Fibroblast of lung (primary cell): ENCODE measurements around the gene TMEM119. TPM values are rescaled to one million over a fixed set of nuclear protein-coding genes. Genes with fewer than 3 reads are reported as not detected.
A peak's percentile ranks its signal among the peaks of the same experiment; 100 is the strongest.

Experiments used
- DNase-seq, 2 donors: peaks; one replicate each; pipeline versions ENCODE4 v3.0.0 to v3.0.0-alpha.2; 2010; ENCODE audit warnings: low read depth in 2 of 2
- H2AFZ ChIP-seq: 2 replicates; pipeline ENCODE4 v1.5.1; 2012; ENCODE audit warnings: low read length, control low read depth, inconsistent platforms
- H3K27ac ChIP-seq: 2 replicates; pipeline ENCODE4 v1.5.1; 2011; ENCODE audit warnings: low read length, control low read depth; ENCODE audit not compliant: insufficient read depth
- H3K27me3 ChIP-seq: 2 replicates; pipeline ENCODE4 v1.5.1; 2011; ENCODE audit warnings: mild to moderate bottlenecking, low read length; ENCODE audit not compliant: control insufficient read depth, insufficient read depth
- H3K36me3 ChIP-seq: 2 replicates; pipeline ENCODE4 v1.5.1; 2011; ENCODE audit warnings: low read length; ENCODE audit not compliant: control insufficient read depth, insufficient read depth
- H3K4me1 ChIP-seq: 2 replicates; pipeline ENCODE4 v1.5.1; 2011; ENCODE audit warnings: low read length; ENCODE audit not compliant: control insufficient read depth, insufficient read depth; ENCODE audit errors: extremely low read depth
- H3K4me2 ChIP-seq: 2 replicates; pipeline ENCODE4 v1.5.1; 2011; ENCODE audit warnings: low read length, control low read depth; ENCODE audit not compliant: insufficient read depth; ENCODE audit errors: extremely low read depth
- H3K4me3 ChIP-seq, 4 experiments: fragments of 200-600 bp in 1 of 4; sonication (generic) in 1 of 4; replicated peaks in 1 of 4; 2 replicates each; pipeline ENCODE4 v1.5.1; 2011 to 2016; ENCODE audit warnings: low read length in 4 of 4, low read depth in 3 of 4, mild to moderate bottlenecking in 3 of 4, control low read depth in 2 of 4, inconsistent platforms in 1 of 4, mixed read lengths in 1 of 4; ENCODE audit not compliant: insufficient read depth in 1 of 4; ENCODE audit errors: control extremely low read depth in 1 of 4
- H3K79me2 ChIP-seq: 2 replicates; pipeline ENCODE4 v1.5.1; 2012; ENCODE audit warnings: mild to moderate bottlenecking, low read length, inconsistent platforms; ENCODE audit not compliant: control insufficient read depth, insufficient read depth
- H3K9ac ChIP-seq: 2 replicates; pipeline ENCODE4 v1.5.1; 2011; ENCODE audit warnings: mild to moderate bottlenecking, low read length, control low read depth; ENCODE audit not compliant: insufficient read depth
- H3K9me3 ChIP-seq: 2 replicates; pipeline ENCODE4 v1.5.1; 2012; ENCODE audit warnings: low read depth, low read length; ENCODE audit not compliant: control insufficient read depth, insufficient read depth
- H4K20me1 ChIP-seq: 2 replicates; pipeline ENCODE4 v1.5.1; 2011; ENCODE audit warnings: low read length; ENCODE audit not compliant: control insufficient read depth, insufficient read depth; ENCODE audit errors: extremely low read depth
- CTCF ChIP-seq, 2 donors: IDR thresholded peaks in 1 of 2; conservative IDR thresholded peaks in 1 of 2; 1 replicate in 1 of 2; 2 replicates in 1 of 2; pipeline ENCODE4 v1.5.1; 2011 to 2012; ENCODE audit warnings: low read length in 2 of 2, control low read depth in 1 of 2, inconsistent platforms in 1 of 2, low read depth in 1 of 2, mild to moderate bottlenecking in 1 of 2
- EZH2 ChIP-seq: IDR thresholded peaks from 2 replicates; pipeline ENCODE4 v1.5.1; 2012; ENCODE audit warnings: low read length, control low read depth, mild to moderate bottlenecking; ENCODE audit errors: missing control alignments
- polyA plus RNA-seq, 2 donors: library from polyadenylated mRNA; depleted of rRNA in 1 of 2; stranded (reverse) in 1 of 2; unstranded in 1 of 2; fragments of >200 nt; gene quantifications; 2 replicates each; pipeline ENCODE4 v1.2.1, GENCODE V29; 2011 to 2012; ENCODE audit warnings: missing spikeins in 1 of 2
- total RNA-seq: library from RNA; depleted of rRNA; stranded (reverse); fragments of >200 nt; gene quantifications from 2 replicates; pipeline ENCODE4 v1.2.1, GENCODE V29; 2014

The TMEM119 gene
- total and polyA plus RNA-seq, 2 donors (not counting 1 experiment from before 2014, with no cell fraction given): 154 to 358 TPM

GRCh38 chr12:108565976-108566375 lies 31.9 kb downstream of the TMEM119 start:
- Histone ChIP-seq H3K79me2 (peaks cover 17% of the 10 kb centered on the region), H3K9me3 (no peaks in the 10 kb centered on the region), H3K4me1 (peaks cover 13% of the 10 kb centered on the region), H2AFZ (no peak overlapping the region), H3K9ac (no peak overlapping the region), H3K4me3 (no peak overlapping the region), H3K27me3 (no peaks in the 10 kb centered on the region), H3K4me2 (no peak overlapping the region), H3K36me3 (peaks cover 28% of the 10 kb centered on the region), H3K27ac (peak overlapping the region; percentile 26), H4K20me1 (no peaks in the 10 kb centered on the region)
- TF ChIP-seq CTCF (conservative IDR thresholded peaks at IDR 0.05 in 1 of 2, IDR thresholded peaks at IDR 0.05 in 1 of 2; ENCODE audit: low read depth in 1 of 2, low read length in 2 of 2): no peak
- TF ChIP-seq EZH2: no peak
- peak; percentile 68 to 72 for DNase-seq

GRCh38 chr12:108565146-108565545 lies 32.7 kb downstream of the TMEM119 start:
- no peaks in the 10 kb centered on the region for H3K27me3 ChIP-seq
- H3K4me3 ChIP-seq: no peak overlapping the region
- no peak overlapping the region for H2AFZ ChIP-seq
- H3K27ac ChIP-seq: no peak overlapping the region
- TF ChIP-seq EZH2: no peak
- no peak for TF ChIP-seq CTCF (conservative IDR thresholded peaks at IDR 0.05 in 1 of 2, IDR thresholded peaks at IDR 0.05 in 1 of 2; ENCODE audit: low read depth in 1 of 2, low read length in 2 of 2)
- no peak for DNase-seq
- H3K79me2 ChIP-seq: peaks cover 25% of the 10 kb centered on the region
- H4K20me1 ChIP-seq: no peaks in the 10 kb centered on the region
- H3K36me3 ChIP-seq: peaks cover 28% of the 10 kb centered on the region
- no peak overlapping the region for H3K9ac ChIP-seq
- H3K4me1 ChIP-seq: peaks cover 13% of the 10 kb centered on the region
- H3K4me2 ChIP-seq: no peak overlapping the region
- no peaks in the 10 kb centered on the region for H3K9me3 ChIP-seq

GRCh38 chr12:108564724-108565123 lies 33.2 kb downstream of the TMEM119 start:
- DNase-seq: no peak
- TF ChIP-seq CTCF (conservative IDR thresholded peaks at IDR 0.05 in 1 of 2, IDR thresholded peaks at IDR 0.05 in 1 of 2; ENCODE audit: low read depth in 1 of 2, low read length in 2 of 2): no peak
- no peak for TF ChIP-seq EZH2
- H3K4me1 ChIP-seq: peaks cover 14% of the 10 kb centered on the region
- peaks cover 28% of the 10 kb centered on the region for H3K36me3 ChIP-seq
- H3K9ac ChIP-seq: no peak overlapping the region
- no peak overlapping the region for H3K4me2 ChIP-seq
- no peak overlapping the region for H3K27ac ChIP-seq
- H4K20me1 ChIP-seq: no peaks in the 10 kb centered on the region
- H3K79me2 ChIP-seq: peaks cover 30% of the 10 kb centered on the region
- no peaks in the 10 kb centered on the region for H3K9me3 ChIP-seq
- no peak overlapping the region for H2AFZ ChIP-seq
- no peak overlapping the region for H3K4me3 ChIP-seq
- no peaks in the 10 kb centered on the region for H3K27me3 ChIP-seq
